ENCODE data around the gene CLIP4. TPM values are rescaled to one million over a fixed set of nuclear protein-coding genes. Genes with fewer than 3 reads are reported as not detected.
"Not testable (repeated sequence)": the region's sequence is repeated elsewhere in the genome, so short reads cannot be mapped to it uniquely, and the experiment has no call there.

The CLIP4 gene
- total and polyA plus RNA-seq, 2 of the 4 experiments (the other 2 are of a cell fraction): 29.7 to 66.3 TPM

- Histone ChIP-seq H2AK5ac (ENCODE audit: low read depth, low read length) (no peak overlapping the region), H3K36me3 (ENCODE audit: control insufficient read depth, insufficient read depth, low read length) (no peaks in the 10 kb centered on the region), H3K18ac (ENCODE audit: low read depth, low read length) (no peak overlapping the region), H3K79me1 (ENCODE audit: low read depth in 1 of 2, low read length in 2 of 2) (no peaks in the 10 kb centered on the region), H2BK5ac (ENCODE audit: low read depth, low read length, poor library complexity, severe bottlenecking) (no peak overlapping the region), H3K9me3 (ENCODE audit: control insufficient read depth, insufficient read depth, low read length) (peaks cover 8% of the 10 kb centered on the region), H2BK120ac (ENCODE audit: low read depth, low read length) (no peak overlapping the region), H3K4me1 (ENCODE audit: control insufficient read depth, insufficient read depth, low read length) (no peaks in the 10 kb centered on the region), H3K9me1 (ENCODE audit: insufficient read depth, low read length) (no peaks in the 10 kb centered on the region), H4K8ac (ENCODE audit: low read depth in 2 of 2, low read length in 2 of 2) (no peak overlapping the region), H3K9ac (ENCODE audit: low read depth, low read length) (no peak overlapping the region), H3K4ac (ENCODE audit: low read depth, low read length) (no peak overlapping the region), H3K14ac (replicated peaks; ENCODE audit: low read depth, low read length) (no peak overlapping the region), H3K27me3 (ENCODE audit: control insufficient read depth, insufficient read depth, low read length) (no peaks in the 10 kb centered on the region), H2AFZ (replicated peaks; ENCODE audit: low read length, poor library complexity) (no peak overlapping the region), H3K27ac (ENCODE audit: insufficient read depth, low read length) (no peak overlapping the region), H4K20me1 (ENCODE audit: insufficient read depth, low read length) (no peaks in the 10 kb centered on the region), H2BK20ac (ENCODE audit: low read depth, low read length) (no peak overlapping the region), H3K4me3 (ENCODE audit: insufficient read depth, low read depth, low read length) (no peak overlapping the region), H4K91ac (ENCODE audit: insufficient read depth, low read depth, low read length) (no peak overlapping the region), H3K23ac (ENCODE audit: low read depth, low read length) (no peak overlapping the region), H2BK15ac (ENCODE audit: low read depth, low read length) (no peak overlapping the region), H3K56ac (ENCODE audit: extremely low read depth, insufficient read depth, low read length) (no peak overlapping the region), H3K4me2 (ENCODE audit: low read depth, low read length) (no peak overlapping the region), H4K5ac (ENCODE audit: low read depth, low read length) (no peak overlapping the region), H2AK9ac (replicated peaks; ENCODE audit: low read depth, low read length, poor library complexity) (no peak overlapping the region)
- no TSS peak for BruUV-seq (replicated peaks)
- no CpG with 5 or more reads among the region's 1 CpG for WGBS, 2 experiments (ENCODE audit: extremely low coverage in 2 of 2, insufficient read length in 1 of 2)
- DNase-seq (no peak), ATAC-seq (ENCODE audit: low read depth) (no peak)
- ChIA-PET POLR2A (ENCODE audit: unreplicated experiment) (no interaction called here), CTCF (no interaction called here)
- dilution Hi-C loops (cut with HindIII; ENCODE audit: low sequenced_read_pairs, unreplicated experiment) (no loop called here), intact Hi-C loops (cut with micrococcal nuclease) (no loop called here), in situ Hi-C loops (cut with MboI; ENCODE audit: low sequenced_read_pairs) (no loop called here)
- no peak for TF ChIP-seq MAZ (IDR thresholded peaks at IDR 0.05; ENCODE audit: borderline replicate concordance, low read depth, low read length)
- TF ChIP-seq FOS (IDR thresholded peaks at IDR 0.05; ENCODE audit: low read depth, low read length): no peak
- TF ChIP-seq CTCF (conservative IDR thresholded peaks at IDR 0.05; ENCODE audit: low read depth, low read length): no peak
Measured at GRCh38 chr2:29084554-29084953, 30.7 kb upstream of the CLIP4 start.

DNA sequence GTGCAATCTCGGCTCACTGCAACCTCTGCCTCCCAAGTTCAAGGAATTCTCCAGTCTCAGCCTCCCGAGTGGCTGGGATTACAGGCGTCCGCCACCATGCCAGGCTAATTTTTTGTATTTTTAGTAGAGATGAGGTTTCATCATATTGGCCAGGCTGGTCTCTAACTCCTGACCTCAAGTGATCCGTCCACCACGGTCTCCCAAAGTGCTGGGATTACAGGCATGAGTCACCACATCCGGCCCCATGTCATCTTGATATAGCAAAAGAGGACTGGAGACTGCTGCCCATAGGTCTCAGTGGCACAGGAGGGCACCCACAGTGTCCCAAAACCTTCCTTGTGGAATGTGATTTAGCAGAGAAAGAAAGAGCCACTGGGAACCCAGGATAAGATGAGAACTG lies 24.9 kb upstream of the CLIP4 start:
- DNase-seq; H3K4me3 ChIP-seq (ENCODE audit: insufficient read depth, low read depth, low read length); H3K9ac ChIP-seq (ENCODE audit: low read depth, low read length); H3K27ac ChIP-seq (ENCODE audit: insufficient read depth, low read length); H4K8ac ChIP-seq (ENCODE audit: low read depth in 2 of 2, low read length in 2 of 2); H2BK5ac ChIP-seq (ENCODE audit: low read depth, low read length, poor library complexity, severe bottlenecking); intact Hi-C loops (cut with micrococcal nuclease); H3K27me3 ChIP-seq (ENCODE audit: control insufficient read depth, insufficient read depth, low read length); H3K56ac ChIP-seq (ENCODE audit: extremely low read depth, insufficient read depth, low read length); H2AK9ac ChIP-seq (replicated peaks; ENCODE audit: low read depth, low read length, poor library complexity); H3K18ac ChIP-seq (ENCODE audit: low read depth, low read length); CTCF ChIA-PET; H3K36me3 ChIP-seq (ENCODE audit: control insufficient read depth, insufficient read depth, low read length); H4K91ac ChIP-seq (ENCODE audit: insufficient read depth, low read depth, low read length); dilution Hi-C loops (cut with HindIII; ENCODE audit: low sequenced_read_pairs, unreplicated experiment); H2AK5ac ChIP-seq (ENCODE audit: low read depth, low read length); BruUV-seq (replicated peaks); H3K23ac ChIP-seq (ENCODE audit: low read depth, low read length); H2BK120ac ChIP-seq (ENCODE audit: low read depth, low read length); H3K9me3 ChIP-seq (ENCODE audit: control insufficient read depth, insufficient read depth, low read length); H2BK15ac ChIP-seq (ENCODE audit: low read depth, low read length); H3K14ac ChIP-seq (replicated peaks; ENCODE audit: low read depth, low read length); H3K4me2 ChIP-seq (ENCODE audit: low read depth, low read length); H4K5ac ChIP-seq (ENCODE audit: low read depth, low read length); H2BK20ac ChIP-seq (ENCODE audit: low read depth, low read length); H4K20me1 ChIP-seq (ENCODE audit: insufficient read depth, low read length); in situ Hi-C loops (cut with MboI; ENCODE audit: low sequenced_read_pairs); H3K9me1 ChIP-seq (ENCODE audit: insufficient read depth, low read length); H3K79me1 ChIP-seq (ENCODE audit: low read depth in 1 of 2, low read length in 2 of 2); H2AFZ ChIP-seq (replicated peaks; ENCODE audit: low read length, poor library complexity); H3K4me1 ChIP-seq (ENCODE audit: control insufficient read depth, insufficient read depth, low read length); ATAC-seq (ENCODE audit: low read depth); H3K4ac ChIP-seq (ENCODE audit: low read depth, low read length): not testable (repeated sequence)
- no CpG with 5 or more reads among the region's 7 CpGs for WGBS, 2 experiments (ENCODE audit: extremely low coverage in 2 of 2, insufficient read length in 1 of 2)
- POLR2A ChIA-PET (ENCODE audit: unreplicated experiment): interaction anchor here (0.6 kb wide), 1 partner anchor 1086 kb away, joined by 5 read pairs; no protein-coding TSS in a partner anchor
